ENCODE results near the gene SERPINB1. TPM values are rescaled to one million over a fixed set of nuclear protein-coding genes. Genes with fewer than 3 reads are reported as not detected.

The SERPINB1 gene
- total and polyA plus RNA-seq, 9 of the 15 experiments (the other 6 are each of a cell fraction or from before 2014, with no cell fraction given), result 33.9 to 108 (median 63.8) TPM

- ChIA-PET CTCF (ENCODE audit: low intra/inter-chr PET ratio) (no interaction called here), POLR2A (interaction anchor here (0.6 to 3.3 kb wide), 19 partner anchors 8 to 207 kb away, joined by 3 to 23 read pairs (median 4); partner anchors contain the start of genes SERPINB1, SERPINB9 and WRNIP1)
- ATAC-seq (peak; percentile 11), FAIRE-seq (no peak), DNase-seq (ENCODE audit: extremely low read depth in 1 of 4, low spot score in 3 of 4) (peak in 1 of 4 experiments; percentile 59)
- Histone ChIP-seq H3K27me3 (ENCODE audit: control insufficient read depth in 2 of 2, insufficient read depth in 2 of 2, low read length in 2 of 2) (no peaks in the 10 kb centered on the region), H3K4me2 (ENCODE audit: insufficient read depth, low read length) (peak overlapping the region; percentile 84), H3K9me1 (ENCODE audit: control insufficient read depth, insufficient read depth, low read length) (no peaks in the 10 kb centered on the region), H3K27ac (ENCODE audit: extremely low read depth, low read depth, low read length) (peak overlapping the region; percentile 98), H2AFZ (ENCODE audit: low read depth, low read length) (peak overlapping the region; percentile 93), H3K4me1 (replicated peaks in 1 of 2; ENCODE audit: control insufficient read depth in 2 of 2, insufficient read depth in 2 of 2, low read length in 2 of 2) (peaks cover 48 to 73% of the 10 kb centered on the region in 2 experiments), H3K9me3 (replicated peaks; ENCODE audit: control insufficient read depth, insufficient read depth, low read depth, low read length) (no peaks in the 10 kb centered on the region), H3K9ac (ENCODE audit: insufficient read depth in 1 of 2, low read depth in 2 of 2, low read length in 2 of 2) (peak overlapping the region; percentile 84), H3K4me3 (peak overlapping the region; percentile 22), H4K20me1 (replicated peaks; ENCODE audit: control insufficient read depth, insufficient read depth, low read length) (no peaks in the 10 kb centered on the region), H3K79me2 (ENCODE audit: control insufficient read depth, insufficient read depth, low read length) (no peaks in the 10 kb centered on the region), H3K36me3 (ENCODE audit: control insufficient read depth, insufficient read depth, low read length) (no peaks in the 10 kb centered on the region)
- 16% methylated on average over 6 of the region's 7 CpGs for WGBS (ENCODE audit: insufficient coverage, low coverage, missing lambda C conversion rate)
- in situ Hi-C loops (cut with MboI) (loop anchor here (5.0 kb wide), 3 partner anchors 40 to 130 kb away; no protein-coding TSS in a partner anchor), intact Hi-C loops (cut with micrococcal nuclease) (no loop called here)
- BruUV-seq (replicated peaks), result no TSS peak
- TF ChIP-seq ZNF395 (CRISPR knock-in tag; IDR thresholded peaks at IDR 0.05) (no peak; the same call in 1 of the 2 replicates), SMC3 (conservative IDR thresholded peaks at IDR 0.05; ENCODE audit: insufficient read depth, low read depth, low read length) (no peak), FOXP4 (CRISPR knock-in tag; IDR thresholded peaks at IDR 0.05; ENCODE audit: borderline replicate concordance) (no peak), PHF8 (IDR thresholded peaks at IDR 0.05; ENCODE audit: borderline replicate concordance, low read length) (no peak), NONO (IDR thresholded peaks at IDR 0.05; ENCODE audit: low read depth in 2 of 2, low read length in 1 of 2) (no peak), NKRF (IDR thresholded peaks at IDR 0.05; ENCODE audit: borderline replicate concordance) (0 out of 2 replicates have a peak, but pooled peaks have one; percentile 9), PHB (CRISPR knock-in tag; IDR thresholded peaks at IDR 0.05) (no peak), SMARCA5 (IDR thresholded peaks at IDR 0.05) (peak; percentile 43; the same call in 1 of the 2 replicates), RFX1 (IDR thresholded peaks at IDR 0.05) (no peak), LARP7 (IDR thresholded peaks at IDR 0.05) (0 out of 2 replicates have a peak, but pooled peaks have one; percentile 41), MBD2 (IDR thresholded peaks at IDR 0.05; ENCODE audit: borderline replicate concordance, low read depth) (peak; percentile 21; the same call in 1 of the 2 replicates), ZNF707 (CRISPR knock-in tag; conservative IDR thresholded peaks at IDR 0.05) (no peak), HNRNPH1 (optimal IDR thresholded peaks at IDR 0.05; ENCODE audit: low read depth, low read length) (no peak), CREBBP (IDR thresholded peaks at IDR 0.05; ENCODE audit: low read depth, low read length) (no peak), CEBPG (CRISPR knock-in tag; IDR thresholded peaks at IDR 0.05) (no peak), CEBPG (tag; conservative IDR thresholded peaks at IDR 0.05 in 1 of 2, IDR thresholded peaks at IDR 0.05 in 1 of 2) (no peak), PHF21A (IDR thresholded peaks at IDR 0.05; ENCODE audit: borderline replicate concordance, low read depth) (no peak)
Observed at GRCh38 chr6:2857185-2857579, 15.5 kb upstream of the SERPINB1 start.
